HT1080 (cell line): ENCODE data around the gene TMEM225B. TPM values are rescaled to one million over a fixed set of nuclear protein-coding genes. Genes with fewer than 3 reads are reported as not detected.
"Not testable (repeated sequence)": the region's sequence is repeated elsewhere in the genome, so short reads cannot be mapped to it uniquely, and the experiment has no call there.

ENCODE experiments used
- DNase-seq: peaks from one replicate; pipeline ENCODE4 v3.0.0-alpha.2; 2015; ENCODE audit warnings: low read depth
- total RNA-seq: library from RNA; depleted of rRNA; stranded (reverse); fragments of >200 nt; shearing (Covaris generic); gene quantifications from 2 replicates; pipeline ENCODE4 v1.2.3, GENCODE V29; 2014

TMEM225B gene
- total RNA-seq, 1 experiment from 2014 or later: not detected

DNA sequence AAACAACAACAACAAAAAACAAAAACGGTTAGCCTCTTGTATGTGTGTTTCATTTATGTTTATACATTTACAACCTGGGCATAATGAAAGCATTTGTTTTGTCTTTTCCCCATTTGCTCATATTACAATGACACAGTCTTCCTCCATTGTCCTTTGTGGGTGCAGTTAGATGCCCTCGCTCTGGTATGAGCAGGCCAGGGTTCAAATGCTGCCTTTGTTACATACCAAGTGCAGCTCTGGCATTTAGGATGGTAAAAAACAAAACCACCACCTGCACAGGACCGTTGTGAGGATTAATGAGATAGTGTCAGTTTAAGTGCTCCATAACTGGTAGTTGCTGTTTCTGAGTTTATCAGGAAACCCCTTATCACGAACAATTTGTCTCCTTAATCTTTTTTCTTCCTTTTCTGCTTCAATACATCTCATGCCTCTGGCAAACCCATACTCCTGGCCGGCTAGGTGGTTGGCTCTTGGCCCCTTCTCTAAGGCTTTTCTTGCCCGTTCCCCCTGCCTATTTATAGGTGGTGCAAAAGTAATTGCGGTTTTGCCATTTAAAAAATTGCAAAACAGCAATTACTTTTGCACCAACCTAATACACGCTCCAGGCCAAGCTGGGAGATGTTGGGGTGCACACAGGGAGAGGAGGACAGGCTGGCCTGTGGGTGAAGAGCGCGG is 18.6 kb upstream of the TMEM225B start:
- DNase-seq: no peak

GRCh38 chr7:99579956-99580777 is 17.9 kb upstream of the TMEM225B start:
- no peak for DNase-seq

DNA sequence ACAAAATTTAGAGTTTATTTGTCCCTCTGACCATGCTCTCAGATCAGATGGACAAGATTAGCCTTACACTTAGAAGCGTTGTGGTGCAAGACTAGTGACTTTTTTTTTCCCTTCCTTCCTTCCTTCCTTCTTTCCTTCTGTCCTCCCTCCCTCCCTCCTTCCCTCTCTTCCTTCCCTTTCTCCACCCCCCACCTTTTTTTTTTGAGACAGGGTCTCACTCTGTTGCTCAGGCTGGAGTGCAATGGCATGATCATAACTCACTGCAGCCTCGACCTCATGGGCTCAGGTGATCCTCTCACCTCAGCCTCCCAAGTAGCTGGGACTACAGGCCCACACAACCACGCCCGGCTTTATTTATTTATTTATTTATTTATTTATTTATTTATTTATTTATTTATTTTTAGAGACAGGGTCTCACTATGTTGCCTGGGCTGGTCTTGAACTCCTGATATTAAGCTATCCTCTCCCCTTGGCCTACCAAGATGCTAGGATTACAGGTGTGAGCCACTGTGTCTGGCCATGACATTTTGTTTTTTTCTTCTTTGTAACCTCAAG is 17.2 kb upstream of the TMEM225B start:
- DNase-seq: not testable (repeated sequence)

- DNase-seq: no peak
Measured at GRCh38 chr7:99588868-99589267, 9.2 kb upstream of the TMEM225B start.

DNA sequence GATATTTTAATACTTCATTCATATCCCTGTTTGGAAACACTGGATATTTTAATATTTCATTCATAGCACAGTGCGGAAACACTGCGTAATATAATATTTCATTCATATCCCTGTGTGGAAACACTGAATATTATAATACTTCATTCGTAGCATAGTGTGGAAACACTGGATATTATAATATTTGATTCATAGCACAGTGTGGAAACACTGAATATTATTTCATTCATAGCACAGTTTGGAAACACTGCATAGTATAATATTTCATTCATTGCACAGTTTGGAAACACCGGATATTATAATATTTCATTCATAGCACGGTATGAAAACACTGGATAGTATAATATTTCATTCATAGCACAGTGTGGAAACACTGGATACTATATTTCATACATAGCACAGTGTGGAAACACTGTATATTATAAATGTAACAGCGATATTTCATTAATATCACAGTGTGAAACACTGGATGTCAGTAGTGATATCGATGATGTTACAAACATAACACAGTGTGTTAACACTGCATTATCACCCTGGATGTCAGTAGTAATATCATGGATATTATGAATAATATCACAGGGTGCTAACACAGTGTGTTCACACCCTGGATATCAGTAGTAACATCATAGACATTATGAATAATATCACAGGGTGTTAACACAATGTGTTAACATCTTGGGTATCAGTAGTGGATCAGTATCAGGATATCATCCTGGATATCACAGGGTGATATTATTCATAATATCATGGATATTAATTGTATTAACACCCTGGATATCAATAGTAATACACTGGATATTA is 2.9 kb upstream of the TMEM225B start:
- DNase-seq: no peak

- DNase-seq: no peak
Measured at GRCh38 chr7:99596408-99596955, 1.6 kb upstream of the TMEM225B start.

DNA sequence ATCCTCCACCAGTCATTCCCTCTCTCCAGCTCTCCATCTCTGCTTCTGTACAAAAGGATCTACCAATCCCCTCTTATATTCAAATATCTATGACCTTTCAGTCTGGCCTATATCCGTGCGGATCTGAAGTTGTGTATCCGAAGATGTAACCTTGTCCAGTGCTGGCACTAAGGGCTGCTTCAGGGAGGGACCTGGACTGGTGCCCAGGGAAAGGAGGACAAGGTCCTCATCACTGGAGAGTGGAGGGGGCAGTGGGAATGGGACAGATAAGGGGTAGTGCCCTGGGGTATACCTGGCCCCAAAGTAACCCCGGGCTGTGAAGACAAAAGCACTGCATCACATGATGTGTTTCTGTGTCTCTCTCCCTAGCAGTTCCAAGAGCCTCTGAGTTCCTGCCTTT is 1.8 kb downstream of the TMEM225B start:
- no peak for DNase-seq

GRCh38 chr7:99601656-99602310 is 3.7 kb downstream of the TMEM225B start:
- no peak for DNase-seq

- DNase-seq: no peak
Measured at GRCh38 chr7:99605527-99605926, 7.5 kb downstream of the TMEM225B start.

GRCh38 chr7:99606531-99606930 is 8.5 kb downstream of the TMEM225B start:
- DNase-seq: no peak

GRCh38 chr7:99607548-99607947 is 9.5 kb downstream of the TMEM225B start:
- no peak for DNase-seq

DNA sequence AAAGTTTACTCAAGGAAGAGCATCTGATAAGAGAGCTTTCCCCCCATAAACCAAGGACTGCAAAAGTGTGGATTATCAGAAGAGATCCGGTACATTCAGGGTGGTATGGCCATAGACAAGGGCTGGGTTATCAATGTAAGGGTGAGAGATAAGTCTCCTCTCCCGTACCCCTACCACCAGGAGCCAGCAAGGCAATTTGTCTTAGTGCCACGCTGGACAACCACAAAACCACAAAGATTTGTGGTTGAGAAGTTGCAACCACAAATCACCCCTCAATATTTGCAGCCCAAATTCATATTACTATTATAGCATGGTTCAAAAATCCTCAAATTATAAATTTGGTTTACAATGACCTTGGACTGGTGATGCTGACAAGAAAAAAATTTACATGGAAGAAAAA is 16.4 kb downstream of the TMEM225B start:
- DNase-seq: no peak

DNA sequence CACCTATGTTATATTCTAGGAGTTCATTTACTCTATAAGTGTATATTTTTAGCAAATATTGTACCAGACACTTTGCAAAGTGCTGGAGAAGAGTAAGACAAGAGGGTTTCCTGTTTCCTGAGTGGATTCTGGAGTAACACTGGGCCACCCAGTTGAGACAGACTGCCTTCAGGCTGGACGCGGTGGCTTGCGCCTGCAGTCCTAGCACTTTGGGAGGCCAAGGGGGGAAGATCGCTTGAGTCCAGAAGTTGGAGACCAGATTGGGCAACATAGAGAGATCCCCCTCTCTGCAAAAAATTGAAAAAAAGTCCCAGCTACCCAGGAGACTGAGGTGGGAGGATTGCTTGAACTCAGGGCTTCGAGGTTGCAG is 17.9 kb downstream of the TMEM225B start:
- no peak for DNase-seq

- DNase-seq: peak; percentile 88
Measured at GRCh38 chr7:99616359-99617191, 18.5 kb downstream of the TMEM225B start, which contains the start of gene ZSCAN25. ZSCAN25 (plus strand) TSS chr7:99616946; CDS start chr7:99619607, 2,661 bp downstream.

DNA sequence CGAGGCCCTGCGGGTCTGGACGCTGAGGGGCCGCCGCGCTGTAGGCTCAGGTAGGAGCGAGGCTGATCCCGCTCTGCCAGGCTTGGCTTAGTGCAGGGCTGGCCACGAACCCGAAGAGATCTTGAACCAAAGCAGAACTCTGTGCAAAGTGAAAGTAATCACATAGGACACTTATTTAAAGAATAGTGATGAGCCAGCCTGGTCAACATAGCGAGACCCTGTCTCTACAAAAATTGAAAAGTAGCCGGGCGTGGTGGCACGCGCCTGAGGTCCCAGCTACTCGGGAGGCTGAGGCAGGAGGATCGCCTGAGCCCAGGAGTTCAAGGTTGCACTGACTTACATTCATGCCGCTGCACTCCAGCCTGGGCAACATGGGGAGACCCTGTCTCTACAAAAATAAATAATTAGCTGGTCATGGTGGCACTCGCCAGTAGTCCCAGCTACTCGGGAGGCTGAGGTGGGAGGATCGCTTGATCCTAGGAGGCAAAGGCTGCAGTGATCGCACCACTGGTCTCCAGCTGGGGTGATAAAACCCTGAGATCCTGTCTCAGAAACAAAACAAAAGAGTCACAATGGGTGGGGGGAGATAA is 19.2 kb downstream of the TMEM225B start:
- no peak for DNase-seq

GRCh38 chr7:99618726-99619125 is 20.7 kb downstream of the TMEM225B start:
- peak; percentile 66 for DNase-seq

DNA sequence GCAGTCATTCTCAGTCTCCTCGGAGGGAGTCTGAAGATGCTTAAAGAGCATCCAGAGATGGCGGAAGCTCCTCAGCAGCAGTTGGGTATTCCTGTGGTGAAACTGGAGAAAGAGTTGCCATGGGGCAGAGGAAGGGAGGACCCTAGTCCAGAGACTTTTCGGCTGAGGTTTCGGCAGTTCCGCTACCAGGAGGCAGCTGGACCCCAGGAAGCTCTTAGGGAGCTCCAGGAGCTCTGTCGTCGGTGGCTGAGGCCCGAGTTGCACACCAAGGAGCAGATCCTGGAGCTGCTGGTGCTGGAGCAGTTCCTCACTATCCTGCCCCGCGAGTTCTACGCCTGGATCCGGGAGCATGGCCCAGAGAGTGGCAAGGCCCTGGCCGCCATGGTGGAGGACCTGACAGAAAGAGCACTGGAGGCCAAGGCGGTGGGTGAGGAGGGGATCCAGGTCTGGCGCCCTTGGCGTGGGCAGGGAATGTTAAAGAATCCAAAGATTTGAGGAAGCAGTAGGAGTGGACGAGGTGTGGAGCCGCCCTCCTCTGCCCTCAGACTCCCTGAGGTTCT is 21.6 kb downstream of the TMEM225B start:
- no peak for DNase-seq

DNA sequence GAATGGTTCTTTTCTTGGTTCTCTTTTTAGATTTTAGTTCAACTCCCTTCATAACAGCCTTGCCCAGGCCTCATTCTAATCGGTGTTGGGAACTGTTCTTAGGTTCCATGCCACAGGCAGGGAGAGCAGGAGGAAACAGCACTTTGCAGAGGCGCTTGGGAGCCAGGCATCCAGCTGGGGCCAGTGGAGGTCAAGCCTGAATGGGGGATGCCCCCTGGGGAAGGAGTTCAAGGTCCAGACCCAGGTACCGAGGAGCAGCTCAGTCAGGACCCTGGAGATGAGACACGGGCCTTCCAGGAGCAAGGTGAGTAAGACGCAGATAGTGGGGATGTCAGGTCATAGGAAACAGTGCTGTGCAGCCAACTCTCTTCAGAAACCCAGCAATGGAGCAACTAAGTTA is 23.2 kb downstream of the TMEM225B start:
- no peak for DNase-seq

GRCh38 chr7:99622596-99622995 is 24.5 kb downstream of the TMEM225B start:
- DNase-seq: no peak
